Astrocyte (in vitro differentiated cells and primary cell): ENCODE results near the gene SLC36A2. TPM values are rescaled to one million over a fixed set of nuclear protein-coding genes. Genes with fewer than 3 reads are reported as not detected.

Source experiments
- DNase-seq: peaks from one replicate; pipeline ENCODE4 v3.0.0-alpha.2; 2010; ENCODE audit warnings: low read depth
- FAIRE-seq: peaks from 2 replicates; lab custom pipeline; 2011; peaks lifted over from hg19 to GRCh38; lab: Jason Lieb, UNC
- H2AFZ ChIP-seq: 2 replicates; pipeline ENCODE4 v1.6.0; 2012; ENCODE audit warnings: low read depth, low read length, inconsistent platforms
- H3K27ac ChIP-seq: 2 replicates; pipeline ENCODE4 v1.5.1; 2011; ENCODE audit warnings: low read depth, low read length, inconsistent platforms
- H3K27me3 ChIP-seq: 2 replicates; pipeline ENCODE4 v1.6.0; 2011; ENCODE audit warnings: low read length, inconsistent platforms; ENCODE audit not compliant: insufficient read depth
- H3K36me3 ChIP-seq: 2 replicates; pipeline ENCODE4 v1.5.1; 2011; ENCODE audit warnings: low read length, inconsistent platforms; ENCODE audit not compliant: insufficient read depth
- H3K4me1 ChIP-seq: 2 replicates; pipeline ENCODE4 v1.5.1; 2011; ENCODE audit warnings: low read length, inconsistent platforms; ENCODE audit not compliant: insufficient read depth
- H3K4me2 ChIP-seq: 2 replicates; pipeline ENCODE4 v1.6.0; 2012; ENCODE audit warnings: low read length, inconsistent platforms
- H3K4me3 ChIP-seq: 2 replicates; pipeline ENCODE4 v1.5.1; 2011; ENCODE audit warnings: low read depth, mild to moderate bottlenecking, low read length, inconsistent platforms; ENCODE audit not compliant: insufficient read depth
- H3K79me2 ChIP-seq: 2 replicates; pipeline ENCODE4 v1.6.0; 2012; ENCODE audit warnings: mild to moderate bottlenecking, low read length, inconsistent platforms; ENCODE audit not compliant: insufficient read depth
- H3K9ac ChIP-seq: 2 replicates; pipeline ENCODE4 v1.6.0; 2012; ENCODE audit warnings: mild to moderate bottlenecking, low read length, inconsistent platforms
- H3K9me3 ChIP-seq: 2 replicates; pipeline ENCODE4 v1.5.1; 2012; ENCODE audit warnings: low read depth, mild to moderate bottlenecking, low read length, inconsistent platforms; ENCODE audit not compliant: insufficient read depth
- H4K20me1 ChIP-seq: 2 replicates; pipeline ENCODE4 v1.6.0; 2012; ENCODE audit warnings: low read length, inconsistent platforms; ENCODE audit not compliant: insufficient read depth
- H3K27ac Mint-ChIP-seq: one replicate; pipeline ENCODE4 v1.8.0; 2021; ENCODE audit warnings: mild to moderate bottlenecking, mixed read lengths; ENCODE audit not compliant: unreplicated experiment
- H3K27me3 Mint-ChIP-seq: one replicate; pipeline ENCODE4 v1.8.0; 2021; ENCODE audit warnings: low read depth, mixed read lengths; ENCODE audit not compliant: unreplicated experiment
- H3K36me3 Mint-ChIP-seq: one replicate; pipeline ENCODE4 v1.8.0; 2021; ENCODE audit warnings: low read depth, mixed read lengths; ENCODE audit not compliant: unreplicated experiment
- H3K4me1 Mint-ChIP-seq: one replicate; pipeline ENCODE4 v1.8.0; 2021; ENCODE audit warnings: low read depth, mixed read lengths; ENCODE audit not compliant: unreplicated experiment
- H3K4me3 Mint-ChIP-seq: one replicate; pipeline ENCODE4 v1.8.0; 2021; ENCODE audit warnings: mild to moderate bottlenecking, moderate library complexity, mixed read lengths; ENCODE audit not compliant: unreplicated experiment
- H3K9me3 Mint-ChIP-seq: one replicate; pipeline ENCODE4 v1.8.0; 2021; ENCODE audit warnings: mild to moderate bottlenecking, mixed read lengths; ENCODE audit not compliant: unreplicated experiment
- CTCF ChIP-seq: IDR thresholded peaks from 2 replicates; pipeline ENCODE4 v1.5.1; 2011; ENCODE audit warnings: low read depth, mild to moderate bottlenecking, inconsistent platforms, low read length, moderate library complexity; ENCODE audit not compliant: insufficient read depth
- EZH2 ChIP-seq: IDR thresholded peaks from 2 replicates; pipeline ENCODE4 v1.6.1; 2012; ENCODE audit warnings: mild to moderate bottlenecking, low read length, inconsistent platforms; ENCODE audit not compliant: insufficient read depth
- total RNA-seq: library from RNA; stranded (reverse); gene quantifications from 2 replicates; pipeline ENCODE4 v1.2.1, GENCODE V29; 2021

Gene SLC36A2
- total RNA-seq, 1 donor from 2014 or later = not detected

DNA sequence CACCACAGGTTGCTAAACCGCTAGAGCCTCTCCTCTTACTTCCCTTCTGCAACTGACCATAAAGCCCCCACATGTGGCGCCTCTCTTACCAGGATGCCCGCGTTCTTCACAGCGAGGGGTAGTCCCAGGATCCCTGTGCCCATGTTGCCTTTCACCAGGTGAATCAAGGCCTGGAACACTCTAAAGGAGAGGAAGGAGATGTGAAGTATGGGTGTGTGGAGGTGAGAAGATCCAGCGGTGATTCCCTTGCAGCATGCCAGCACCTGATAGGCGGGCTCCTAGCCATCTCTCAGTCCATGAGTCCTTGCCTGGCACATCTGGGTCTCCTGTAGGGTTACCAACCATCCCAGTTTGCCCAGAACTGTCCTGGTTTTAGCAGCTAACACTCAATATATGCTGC is 3.3 kb downstream of the SLC36A2 start:
- H3K79me2 ChIP-seq = no peaks in the 10 kb centered on the region
- H3K27ac ChIP-seq = no peak overlapping the region
- H4K20me1 ChIP-seq = no peaks in the 10 kb centered on the region
- H3K27me3 ChIP-seq = peaks cover 9% of the 10 kb centered on the region
- TF ChIP-seq CTCF (no peak), EZH2 (no peak)
- DNase-seq (no peak), FAIRE-seq (no peak)
- H3K4me1 ChIP-seq = no peaks in the 10 kb centered on the region
- no peak overlapping the region for H3K9ac ChIP-seq
- H3K9me3 ChIP-seq = no peaks in the 10 kb centered on the region
- no peak overlapping the region for H3K27ac Mint-ChIP-seq
- no peak overlapping the region for H2AFZ ChIP-seq
- H3K9me3 Mint-ChIP-seq = peaks cover 9% of the 10 kb centered on the region
- no peaks in the 10 kb centered on the region for H3K36me3 ChIP-seq
- H3K36me3 Mint-ChIP-seq = no peaks in the 10 kb centered on the region
- no peak overlapping the region for H3K4me3 ChIP-seq
- no peak overlapping the region for H3K4me2 ChIP-seq
- H3K4me3 Mint-ChIP-seq = no peak overlapping the region
- H3K4me1 Mint-ChIP-seq = no peaks in the 10 kb centered on the region
- H3K27me3 Mint-ChIP-seq = peaks cover 53% of the 10 kb centered on the region

DNA sequence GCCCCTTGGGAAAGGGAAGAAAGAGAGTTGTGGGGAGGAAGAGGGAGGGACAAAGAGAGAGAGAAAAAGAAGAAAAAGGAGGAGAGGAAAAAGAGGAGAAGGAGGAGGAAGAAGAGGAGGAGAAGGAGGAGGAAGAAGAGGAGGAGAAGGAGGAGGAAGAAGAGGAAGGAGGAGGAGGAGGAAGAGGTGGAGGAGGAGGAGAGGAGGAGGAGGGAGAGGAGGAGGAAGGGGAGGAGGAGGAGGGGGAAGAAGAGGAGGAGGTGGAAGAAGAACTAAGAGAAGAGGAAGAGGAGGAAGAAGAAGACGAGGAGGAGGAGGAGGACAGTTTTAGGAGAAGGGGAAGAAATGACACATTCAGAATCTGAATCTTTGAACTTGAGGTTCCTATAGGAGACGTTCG is 7.4 kb downstream of the SLC36A2 start:
- Histone ChIP-seq H3K4me3 (no peak overlapping the region), H3K79me2 (no peaks in the 10 kb centered on the region), H3K4me2 (no peak overlapping the region), H3K9ac (no peak overlapping the region), H3K27ac (no peak overlapping the region), H3K9me3 (no peaks in the 10 kb centered on the region), H4K20me1 (no peaks in the 10 kb centered on the region), H2AFZ (no peak overlapping the region), H3K4me1 (no peaks in the 10 kb centered on the region), H3K36me3 (no peaks in the 10 kb centered on the region), H3K27me3 (peaks cover 3% of the 10 kb centered on the region)
- no peak for DNase-seq
- Mint-ChIP-seq H3K27ac (no peak overlapping the region), H3K4me3 (no peak overlapping the region), H3K4me1 (no peaks in the 10 kb centered on the region), H3K36me3 (no peaks in the 10 kb centered on the region), H3K9me3 (peaks cover 9% of the 10 kb centered on the region), H3K27me3 (peaks cover 38% of the 10 kb centered on the region)
- no peak for FAIRE-seq
- TF ChIP-seq CTCF = no peak
- no peak for TF ChIP-seq EZH2

DNA sequence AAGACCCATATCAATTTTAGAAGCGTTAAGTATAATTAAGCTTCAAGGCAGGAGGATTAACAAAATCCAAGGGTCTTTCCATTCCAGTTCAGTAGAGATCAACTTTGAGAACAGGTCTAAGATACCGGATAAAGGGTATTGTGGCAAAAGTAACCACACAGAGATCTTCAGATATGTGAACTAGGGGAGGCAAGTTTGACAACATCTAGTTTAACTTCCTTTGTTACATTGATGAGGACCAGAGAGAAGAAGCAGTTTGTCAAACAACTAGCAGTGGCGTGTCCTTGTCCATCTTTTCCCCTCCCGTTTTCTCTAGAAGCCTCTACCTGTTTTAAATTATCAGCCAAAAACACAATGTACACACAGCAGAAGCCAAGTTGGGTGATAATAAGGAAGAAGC is 8.6 kb downstream of the SLC36A2 start:
- Histone ChIP-seq H3K27ac (no peak overlapping the region), H2AFZ (no peak overlapping the region), H3K27me3 (peaks cover 3% of the 10 kb centered on the region), H3K4me3 (no peak overlapping the region), H3K4me1 (no peaks in the 10 kb centered on the region), H3K79me2 (no peaks in the 10 kb centered on the region), H3K4me2 (no peak overlapping the region), H3K9me3 (no peaks in the 10 kb centered on the region), H3K36me3 (no peaks in the 10 kb centered on the region), H4K20me1 (no peaks in the 10 kb centered on the region), H3K9ac (no peak overlapping the region)
- TF ChIP-seq CTCF = no peak
- TF ChIP-seq EZH2 = no peak
- H3K4me3 Mint-ChIP-seq = no peak overlapping the region
- no peak overlapping the region for H3K27ac Mint-ChIP-seq
- no peaks in the 10 kb centered on the region for H3K36me3 Mint-ChIP-seq
- peaks cover 32% of the 10 kb centered on the region for H3K27me3 Mint-ChIP-seq
- no peak for FAIRE-seq
- no peaks in the 10 kb centered on the region for H3K4me1 Mint-ChIP-seq
- no peak for DNase-seq
- peaks cover 9% of the 10 kb centered on the region for H3K9me3 Mint-ChIP-seq
